K562 (cell line): ENCODE results near the gene ZAP70.

Source experiments
- CBX2 ChIP-seq: fragments of 200-600 bp; sonication (generic); IDR thresholded peaks from one replicate; pipeline ENCODE4 v1.6.1; 2012; ENCODE audit warnings: mild to moderate bottlenecking, low read length, inconsistent platforms; ENCODE audit not compliant: insufficient read depth, poor library complexity, severe bottlenecking
- CBX3 ChIP-seq, 2 experiments: IDR thresholded peaks; 1 replicate in 1 of 2; 2 replicates in 1 of 2; pipeline ENCODE4 v1.6.1; 2012; ENCODE audit warnings: inconsistent platforms in 2 of 2, low read length in 2 of 2, borderline replicate concordance in 1 of 2, control low read depth in 1 of 2
- TF ChIP-seq, protein P1 (sequence below), 3 experiments: IDR thresholded peaks in 2 of 3; conservative IDR thresholded peaks in 1 of 3; 2 replicates each; pipeline ENCODE4 v1.5.1; 2011 to 2012; ENCODE audit warnings: low read length in 3 of 3, mild to moderate bottlenecking in 3 of 3, control low read depth in 2 of 3, improper control_type of control experiment in 1 of 3, inconsistent platforms in 1 of 3, low read depth in 1 of 3, mixed read lengths in 1 of 3, moderate library complexity in 1 of 3; ENCODE audit not compliant: insufficient read depth in 2 of 3

DNA sequence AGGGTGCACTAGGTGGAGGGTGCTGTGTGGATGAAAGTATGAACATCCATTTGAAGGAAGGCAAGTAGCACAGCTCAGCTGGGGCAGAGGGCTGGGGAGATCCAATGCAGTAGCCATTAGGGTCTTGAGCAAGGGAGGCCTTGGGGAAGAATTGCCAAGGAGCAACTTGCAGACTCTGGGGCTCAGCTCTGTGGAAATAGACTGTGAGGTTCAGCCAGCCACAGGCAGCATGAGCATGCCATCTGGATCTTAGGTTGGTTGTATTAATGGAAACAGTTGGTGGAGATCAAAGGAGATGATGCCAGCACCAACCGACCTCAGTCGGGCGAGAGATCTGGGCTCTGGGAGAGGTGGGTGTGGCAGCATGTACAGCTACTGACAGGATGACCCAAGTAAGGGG is 5.6 kb downstream of the ZAP70 start:
- TF ChIP-seq, protein P1, sequence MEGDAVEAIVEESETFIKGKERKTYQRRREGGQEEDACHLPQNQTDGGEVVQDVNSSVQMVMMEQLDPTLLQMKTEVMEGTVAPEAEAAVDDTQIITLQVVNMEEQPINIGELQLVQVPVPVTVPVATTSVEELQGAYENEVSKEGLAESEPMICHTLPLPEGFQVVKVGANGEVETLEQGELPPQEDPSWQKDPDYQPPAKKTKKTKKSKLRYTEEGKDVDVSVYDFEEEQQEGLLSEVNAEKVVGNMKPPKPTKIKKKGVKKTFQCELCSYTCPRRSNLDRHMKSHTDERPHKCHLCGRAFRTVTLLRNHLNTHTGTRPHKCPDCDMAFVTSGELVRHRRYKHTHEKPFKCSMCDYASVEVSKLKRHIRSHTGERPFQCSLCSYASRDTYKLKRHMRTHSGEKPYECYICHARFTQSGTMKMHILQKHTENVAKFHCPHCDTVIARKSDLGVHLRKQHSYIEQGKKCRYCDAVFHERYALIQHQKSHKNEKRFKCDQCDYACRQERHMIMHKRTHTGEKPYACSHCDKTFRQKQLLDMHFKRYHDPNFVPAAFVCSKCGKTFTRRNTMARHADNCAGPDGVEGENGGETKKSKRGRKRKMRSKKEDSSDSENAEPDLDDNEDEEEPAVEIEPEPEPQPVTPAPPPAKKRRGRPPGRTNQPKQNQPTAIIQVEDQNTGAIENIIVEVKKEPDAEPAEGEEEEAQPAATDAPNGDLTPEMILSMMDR (IDR thresholded peaks at IDR 0.05 in 2 of 3, conservative IDR thresholded peaks at IDR 0.05 in 1 of 3; ENCODE audit: insufficient read depth in 2 of 3, low read depth in 1 of 3, low read length in 3 of 3): no peak
- TF ChIP-seq CBX2 (no peak), CBX3 (IDR thresholded peaks at IDR 0.05; ENCODE audit: borderline replicate concordance in 1 of 2, low read length in 2 of 2) (no peak)
